H1 (cell line): Measurements from ENCODE around the gene MAGI3. TPM values are rescaled to one million over a fixed set of nuclear protein-coding genes. Genes with fewer than 3 reads are reported as not detected.

Experiments used
- CEBPB ChIP-seq: IDR thresholded peaks from 2 replicates; pipeline ENCODE4 v1.6.1; 2012; ENCODE audit warnings: low read depth, low read length
- FOSL1 ChIP-seq: IDR thresholded peaks from 2 replicates; pipeline ENCODE4 v1.6.1; 2011; ENCODE audit warnings: mild to moderate bottlenecking, low read depth, low read length, moderate library complexity; ENCODE audit not compliant: insufficient read depth
- polyA plus RNA-seq, 7 experiments: library from polyadenylated mRNA; depleted of rRNA in 3 of 7; stranded (reverse) in 5 of 7; unstranded in 2 of 7; fragments of >200 nt in 5 of 7; fragments of 200-250 nt in 2 of 7; gene quantifications; 1 replicate in 5 of 7; 2 replicates in 1 of 7; 4 replicates in 1 of 7; pipeline versions ENCODE4 v1.2.1 to v1.2.3, GENCODE V29; 2011 to 2013; ENCODE audit warnings: missing spikeins in 2 of 7, mixed read lengths in 2 of 7
- total RNA-seq: library from RNA; stranded (reverse); fragmentation: NEBNext Ultra II Directional; extraction: Animal tissue kit (Norgen Biotek cat#: 25700); gene quantifications from 2 replicates; pipeline ENCODE4 v1.2.1, GENCODE V29; 2021
- TF ChIP-seq, protein P1 (sequence below): fragments of 300-600 bp; sonication (generic); IDR thresholded peaks from 2 replicates; pipeline ENCODE4 v1.7.1; 2012; ENCODE audit warnings: low read length, moderate library complexity, mild to moderate bottlenecking, inconsistent platforms; ENCODE audit not compliant: insufficient replicate concordance

The MAGI3 gene
- total and polyA plus RNA-seq, 2 of the 8 experiments (the other 6 are each of a cell fraction or from before 2014, with no cell fraction given), result 2.3 to 7.8 TPM

DNA sequence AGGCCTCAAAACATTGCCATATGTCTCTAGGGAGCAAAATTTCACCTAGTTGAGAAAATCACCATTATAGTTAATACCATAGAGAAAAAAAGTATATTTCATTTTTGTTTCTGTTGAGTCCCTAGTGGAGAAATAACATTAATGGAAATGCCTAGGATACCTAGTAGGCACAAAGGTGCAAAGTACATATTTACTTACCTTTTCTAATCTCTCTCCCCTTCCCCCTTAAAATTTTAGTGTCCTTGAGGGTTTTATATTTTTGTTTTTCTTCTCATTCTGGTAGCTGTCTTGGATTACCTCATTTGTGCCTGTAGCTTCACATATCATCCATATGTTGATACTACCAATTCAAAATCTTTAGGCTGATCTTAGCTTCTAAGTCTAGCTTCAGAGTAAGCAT lies 127.0 kb downstream of the MAGI3 start (continued):
- TF ChIP-seq, protein P1, sequence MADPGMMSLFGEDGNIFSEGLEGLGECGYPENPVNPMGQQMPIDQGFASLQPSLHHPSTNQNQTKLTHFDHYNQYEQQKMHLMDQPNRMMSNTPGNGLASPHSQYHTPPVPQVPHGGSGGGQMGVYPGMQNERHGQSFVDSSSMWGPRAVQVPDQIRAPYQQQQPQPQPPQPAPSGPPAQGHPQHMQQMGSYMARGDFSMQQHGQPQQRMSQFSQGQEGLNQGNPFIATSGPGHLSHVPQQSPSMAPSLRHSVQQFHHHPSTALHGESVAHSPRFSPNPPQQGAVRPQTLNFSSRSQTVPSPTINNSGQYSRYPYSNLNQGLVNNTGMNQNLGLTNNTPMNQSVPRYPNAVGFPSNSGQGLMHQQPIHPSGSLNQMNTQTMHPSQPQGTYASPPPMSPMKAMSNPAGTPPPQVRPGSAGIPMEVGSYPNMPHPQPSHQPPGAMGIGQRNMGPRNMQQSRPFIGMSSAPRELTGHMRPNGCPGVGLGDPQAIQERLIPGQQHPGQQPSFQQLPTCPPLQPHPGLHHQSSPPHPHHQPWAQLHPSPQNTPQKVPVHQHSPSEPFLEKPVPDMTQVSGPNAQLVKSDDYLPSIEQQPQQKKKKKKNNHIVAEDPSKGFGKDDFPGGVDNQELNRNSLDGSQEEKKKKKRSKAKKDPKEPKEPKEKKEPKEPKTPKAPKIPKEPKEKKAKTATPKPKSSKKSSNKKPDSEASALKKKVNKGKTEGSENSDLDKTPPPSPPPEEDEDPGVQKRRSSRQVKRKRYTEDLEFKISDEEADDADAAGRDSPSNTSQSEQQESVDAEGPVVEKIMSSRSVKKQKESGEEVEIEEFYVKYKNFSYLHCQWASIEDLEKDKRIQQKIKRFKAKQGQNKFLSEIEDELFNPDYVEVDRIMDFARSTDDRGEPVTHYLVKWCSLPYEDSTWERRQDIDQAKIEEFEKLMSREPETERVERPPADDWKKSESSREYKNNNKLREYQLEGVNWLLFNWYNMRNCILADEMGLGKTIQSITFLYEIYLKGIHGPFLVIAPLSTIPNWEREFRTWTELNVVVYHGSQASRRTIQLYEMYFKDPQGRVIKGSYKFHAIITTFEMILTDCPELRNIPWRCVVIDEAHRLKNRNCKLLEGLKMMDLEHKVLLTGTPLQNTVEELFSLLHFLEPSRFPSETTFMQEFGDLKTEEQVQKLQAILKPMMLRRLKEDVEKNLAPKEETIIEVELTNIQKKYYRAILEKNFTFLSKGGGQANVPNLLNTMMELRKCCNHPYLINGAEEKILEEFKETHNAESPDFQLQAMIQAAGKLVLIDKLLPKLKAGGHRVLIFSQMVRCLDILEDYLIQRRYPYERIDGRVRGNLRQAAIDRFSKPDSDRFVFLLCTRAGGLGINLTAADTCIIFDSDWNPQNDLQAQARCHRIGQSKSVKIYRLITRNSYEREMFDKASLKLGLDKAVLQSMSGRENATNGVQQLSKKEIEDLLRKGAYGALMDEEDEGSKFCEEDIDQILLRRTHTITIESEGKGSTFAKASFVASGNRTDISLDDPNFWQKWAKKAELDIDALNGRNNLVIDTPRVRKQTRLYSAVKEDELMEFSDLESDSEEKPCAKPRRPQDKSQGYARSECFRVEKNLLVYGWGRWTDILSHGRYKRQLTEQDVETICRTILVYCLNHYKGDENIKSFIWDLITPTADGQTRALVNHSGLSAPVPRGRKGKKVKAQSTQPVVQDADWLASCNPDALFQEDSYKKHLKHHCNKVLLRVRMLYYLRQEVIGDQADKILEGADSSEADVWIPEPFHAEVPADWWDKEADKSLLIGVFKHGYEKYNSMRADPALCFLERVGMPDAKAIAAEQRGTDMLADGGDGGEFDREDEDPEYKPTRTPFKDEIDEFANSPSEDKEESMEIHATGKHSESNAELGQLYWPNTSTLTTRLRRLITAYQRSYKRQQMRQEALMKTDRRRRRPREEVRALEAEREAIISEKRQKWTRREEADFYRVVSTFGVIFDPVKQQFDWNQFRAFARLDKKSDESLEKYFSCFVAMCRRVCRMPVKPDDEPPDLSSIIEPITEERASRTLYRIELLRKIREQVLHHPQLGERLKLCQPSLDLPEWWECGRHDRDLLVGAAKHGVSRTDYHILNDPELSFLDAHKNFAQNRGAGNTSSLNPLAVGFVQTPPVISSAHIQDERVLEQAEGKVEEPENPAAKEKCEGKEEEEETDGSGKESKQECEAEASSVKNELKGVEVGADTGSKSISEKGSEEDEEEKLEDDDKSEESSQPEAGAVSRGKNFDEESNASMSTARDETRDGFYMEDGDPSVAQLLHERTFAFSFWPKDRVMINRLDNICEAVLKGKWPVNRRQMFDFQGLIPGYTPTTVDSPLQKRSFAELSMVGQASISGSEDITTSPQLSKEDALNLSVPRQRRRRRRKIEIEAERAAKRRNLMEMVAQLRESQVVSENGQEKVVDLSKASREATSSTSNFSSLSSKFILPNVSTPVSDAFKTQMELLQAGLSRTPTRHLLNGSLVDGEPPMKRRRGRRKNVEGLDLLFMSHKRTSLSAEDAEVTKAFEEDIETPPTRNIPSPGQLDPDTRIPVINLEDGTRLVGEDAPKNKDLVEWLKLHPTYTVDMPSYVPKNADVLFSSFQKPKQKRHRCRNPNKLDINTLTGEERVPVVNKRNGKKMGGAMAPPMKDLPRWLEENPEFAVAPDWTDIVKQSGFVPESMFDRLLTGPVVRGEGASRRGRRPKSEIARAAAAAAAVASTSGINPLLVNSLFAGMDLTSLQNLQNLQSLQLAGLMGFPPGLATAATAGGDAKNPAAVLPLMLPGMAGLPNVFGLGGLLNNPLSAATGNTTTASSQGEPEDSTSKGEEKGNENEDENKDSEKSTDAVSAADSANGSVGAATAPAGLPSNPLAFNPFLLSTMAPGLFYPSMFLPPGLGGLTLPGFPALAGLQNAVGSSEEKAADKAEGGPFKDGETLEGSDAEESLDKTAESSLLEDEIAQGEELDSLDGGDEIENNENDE, result no peak
- TF ChIP-seq CEBPB (no peak), FOSL1 (no peak)
